PFSK-1 (cell line): ENCODE measurements around the gene FKBP2.

Source experiments
- POLR2AphosphoS5 ChIP-seq: IDR thresholded peaks from 2 replicates; pipeline ENCODE4 v1.6.1; 2012; ENCODE audit warnings: low read depth, mild to moderate bottlenecking, control low read depth, low read length, moderate library complexity
- REST ChIP-seq, 2 experiments: IDR thresholded peaks; 2 replicates each; pipeline versions ENCODE4 v1.6.1 to v1.8.0; 2011 to 2012; ENCODE audit warnings: low read depth in 2 of 2, low read length in 2 of 2, control low read depth in 1 of 2, inconsistent platforms in 1 of 2, mild to moderate bottlenecking in 1 of 2, moderate library complexity in 1 of 2; ENCODE audit not compliant: insufficient read depth in 1 of 2
- SIN3A ChIP-seq: IDR thresholded peaks from 2 replicates; pipeline ENCODE4 v1.6.1; 2012; ENCODE audit warnings: mild to moderate bottlenecking, low read length, moderate library complexity, borderline replicate concordance; ENCODE audit not compliant: insufficient read depth
- TAF1 ChIP-seq: IDR thresholded peaks from 2 replicates; pipeline ENCODE4 v1.6.1; 2012; ENCODE audit warnings: low read length, control low read depth, borderline replicate concordance; ENCODE audit not compliant: insufficient read depth

- TF ChIP-seq POLR2AphosphoS5 = no peak
- TF ChIP-seq REST (IDR thresholded peaks at IDR 0.05; ENCODE audit: insufficient read depth in 1 of 2, low read depth in 2 of 2, low read length in 2 of 2) = no peak
- TF ChIP-seq TAF1 = no peak
- TF ChIP-seq SIN3A = no peak
Measured at GRCh38 chr11:64201543-64201942, 39.4 kb upstream of the FKBP2 start.
